Activated naive CD8-positive, alpha-beta T cell treated with anti-CD3 and anti-CD28 coated beads, Interleukin-2, amount 10 ng/mL, durations not matched to agents 7 days and 5 days (primary cell): ENCODE data around the gene DGKQ. TPM values are rescaled to one million over a fixed set of nuclear protein-coding genes. Genes with fewer than 3 reads are reported as not detected.
A peak's percentile ranks its signal among the peaks of the same experiment; 100 is the strongest.

Experiments used
- ATAC-seq: fragments of 150-1000 bp; cut with Tn5 transposase; one replicate; pipeline ENCODE4 v1.10.0; 2021; ENCODE audit warnings: low read depth, moderate library complexity
- POLR2A ChIA-PET: fragments of 350-600 bp; sonication (Branson Sonifier 250); formaldehyde crosslinking; loops from one replicate; lab custom pipeline; 2021; ENCODE audit warnings: antibody characterized with exemption; lab: Charles Lee
- DNase-seq: peaks from one replicate; pipeline ENCODE4 v3.0.0; 2021
- H3K27ac Mint-ChIP-seq: one replicate; pipeline ENCODE4 v1.8.0; 2022; ENCODE audit warnings: mild to moderate bottlenecking, mixed read lengths
- H3K27me3 Mint-ChIP-seq: one replicate; pipeline ENCODE4 v1.8.0; 2022; ENCODE audit warnings: mild to moderate bottlenecking, moderate library complexity, mixed read lengths
- H3K36me3 Mint-ChIP-seq: one replicate; pipeline ENCODE4 v1.8.0; 2021; ENCODE audit warnings: mild to moderate bottlenecking, mixed read lengths
- H3K4me1 Mint-ChIP-seq: one replicate; pipeline ENCODE4 v1.8.0; 2021; ENCODE audit warnings: mixed read lengths
- H3K4me3 Mint-ChIP-seq: one replicate; pipeline ENCODE4 v1.8.0; 2022; ENCODE audit warnings: mild to moderate bottlenecking, moderate library complexity, mixed read lengths
- H3K9me3 Mint-ChIP-seq: one replicate; pipeline ENCODE4 v1.8.0; 2021; ENCODE audit warnings: mixed read lengths
- total RNA-seq, 2 experiments: library from RNA; stranded (reverse); gene quantifications; one replicate each; pipeline ENCODE4 v1.2.3, GENCODE V29; 2021

Gene DGKQ
- total RNA-seq, 2 experiments from 2014 or later: 31.3 to 32.4 TPM

DNA sequence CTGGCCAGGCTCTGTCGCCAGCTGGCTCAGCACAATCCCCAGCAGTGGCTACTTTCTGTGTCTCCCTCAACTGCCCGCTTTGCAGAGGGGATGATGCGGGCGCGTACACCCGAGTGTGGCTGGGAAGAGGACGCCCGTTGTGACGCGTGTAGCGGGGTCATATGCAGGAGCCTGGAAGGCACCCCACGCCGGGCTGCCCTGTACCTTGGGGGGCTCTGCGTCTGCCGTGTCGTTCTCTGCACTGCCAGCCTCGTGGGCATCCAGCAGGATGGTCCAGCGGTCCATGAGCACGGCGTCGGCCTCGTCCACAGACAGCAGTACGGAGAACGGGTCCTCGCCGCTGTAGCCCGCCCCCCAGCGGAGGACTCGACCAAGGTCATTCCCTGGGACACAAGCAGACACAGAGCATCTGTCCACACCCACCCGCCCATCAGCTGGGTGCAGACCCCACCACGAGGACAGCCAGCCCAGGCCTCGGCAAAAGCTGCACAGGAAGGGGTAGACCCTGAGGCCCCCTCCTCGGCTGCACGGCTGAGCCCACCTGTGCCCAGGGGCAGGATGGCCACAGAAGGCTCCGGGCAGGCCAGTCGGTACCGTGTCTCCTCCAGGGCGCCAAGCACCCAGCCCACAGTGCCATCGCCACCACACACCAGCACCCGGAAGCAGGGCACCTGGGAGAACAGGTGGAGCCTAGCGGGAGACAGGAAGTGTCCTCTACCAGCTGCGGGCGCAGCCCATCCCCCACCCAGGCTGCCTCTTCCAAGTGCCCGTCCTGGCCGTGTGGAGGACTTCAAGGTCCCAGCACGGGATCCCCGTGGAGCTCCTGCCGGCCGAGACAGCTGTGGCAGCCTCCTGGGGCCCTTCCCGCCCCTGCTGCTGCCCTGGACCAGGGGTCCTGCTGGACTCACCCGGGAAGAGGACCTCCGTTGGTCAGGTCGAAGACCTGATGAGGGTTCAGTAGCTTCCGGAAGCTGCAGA lies 10.8 kb downstream of the DGKQ start:
- ATAC-seq (no peak), DNase-seq (no peak)
- Mint-ChIP-seq H3K36me3 (peaks cover 1% of the 10 kb centered on the region), H3K27me3 (no peaks in the 10 kb centered on the region), H3K4me1 (no peaks in the 10 kb centered on the region), H3K27ac (no peak overlapping the region), H3K4me3 (no peak overlapping the region), H3K9me3 (no peaks in the 10 kb centered on the region)
- POLR2A ChIA-PET: interaction anchor here (0.6 kb wide), 1 partner anchor 9 kb away, joined by 3 read pairs; no protein-coding TSS in a partner anchor

- ATAC-seq (no peak), DNase-seq (no peak)
- peaks cover 1% of the 10 kb centered on the region for H3K36me3 Mint-ChIP-seq
- no peaks in the 10 kb centered on the region for H3K27me3 Mint-ChIP-seq
- no peak overlapping the region for H3K27ac Mint-ChIP-seq
- no peak overlapping the region for H3K4me3 Mint-ChIP-seq
- POLR2A ChIA-PET: no interaction called here
- H3K4me1 Mint-ChIP-seq: no peaks in the 10 kb centered on the region
- no peaks in the 10 kb centered on the region for H3K9me3 Mint-ChIP-seq
Measured at GRCh38 chr4:961351-962230, 11.8 kb downstream of the DGKQ start.

- Mint-ChIP-seq H3K36me3 (no peaks in the 10 kb centered on the region), H3K27ac (no peak overlapping the region), H3K4me3 (no peak overlapping the region), H3K4me1 (no peaks in the 10 kb centered on the region), H3K27me3 (no peaks in the 10 kb centered on the region), H3K9me3 (no peaks in the 10 kb centered on the region)
- no peak for DNase-seq
- POLR2A ChIA-PET: no interaction called here
- no peak for ATAC-seq
Measured at GRCh38 chr4:960636-961350, 12.6 kb downstream of the DGKQ start.

DNA sequence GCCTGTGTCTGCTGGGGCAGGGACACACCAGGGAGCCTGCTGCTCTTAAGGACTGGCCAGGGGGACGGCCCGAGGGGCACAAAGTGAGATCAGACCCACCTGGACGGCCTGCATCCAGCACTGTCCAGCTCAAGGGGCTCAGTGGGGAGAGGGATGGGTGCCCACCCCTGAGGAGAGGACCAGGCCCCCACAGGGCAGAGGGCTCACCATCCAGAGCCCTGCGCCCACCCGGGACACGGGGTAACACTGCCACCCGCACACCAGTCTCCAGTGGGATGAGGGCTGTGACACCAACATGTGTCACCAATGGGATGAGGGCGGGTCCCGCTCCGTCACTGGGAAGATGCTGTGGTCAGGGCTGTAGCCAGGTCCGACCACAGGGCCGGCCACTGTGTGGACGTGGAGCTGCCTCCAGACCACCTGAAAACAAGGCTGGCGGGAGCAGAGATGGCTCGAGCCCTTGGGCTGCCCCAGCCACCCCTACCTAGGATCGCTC lies 13.2 kb downstream of the DGKQ start:
- no peaks in the 10 kb centered on the region for H3K9me3 Mint-ChIP-seq
- ATAC-seq: no peak
- H3K27ac Mint-ChIP-seq: no peak overlapping the region
- no peaks in the 10 kb centered on the region for H3K36me3 Mint-ChIP-seq
- no peak overlapping the region for H3K4me3 Mint-ChIP-seq
- H3K4me1 Mint-ChIP-seq: no peaks in the 10 kb centered on the region
- POLR2A ChIA-PET: no interaction called here
- no peak for DNase-seq
- no peaks in the 10 kb centered on the region for H3K27me3 Mint-ChIP-seq

DNA sequence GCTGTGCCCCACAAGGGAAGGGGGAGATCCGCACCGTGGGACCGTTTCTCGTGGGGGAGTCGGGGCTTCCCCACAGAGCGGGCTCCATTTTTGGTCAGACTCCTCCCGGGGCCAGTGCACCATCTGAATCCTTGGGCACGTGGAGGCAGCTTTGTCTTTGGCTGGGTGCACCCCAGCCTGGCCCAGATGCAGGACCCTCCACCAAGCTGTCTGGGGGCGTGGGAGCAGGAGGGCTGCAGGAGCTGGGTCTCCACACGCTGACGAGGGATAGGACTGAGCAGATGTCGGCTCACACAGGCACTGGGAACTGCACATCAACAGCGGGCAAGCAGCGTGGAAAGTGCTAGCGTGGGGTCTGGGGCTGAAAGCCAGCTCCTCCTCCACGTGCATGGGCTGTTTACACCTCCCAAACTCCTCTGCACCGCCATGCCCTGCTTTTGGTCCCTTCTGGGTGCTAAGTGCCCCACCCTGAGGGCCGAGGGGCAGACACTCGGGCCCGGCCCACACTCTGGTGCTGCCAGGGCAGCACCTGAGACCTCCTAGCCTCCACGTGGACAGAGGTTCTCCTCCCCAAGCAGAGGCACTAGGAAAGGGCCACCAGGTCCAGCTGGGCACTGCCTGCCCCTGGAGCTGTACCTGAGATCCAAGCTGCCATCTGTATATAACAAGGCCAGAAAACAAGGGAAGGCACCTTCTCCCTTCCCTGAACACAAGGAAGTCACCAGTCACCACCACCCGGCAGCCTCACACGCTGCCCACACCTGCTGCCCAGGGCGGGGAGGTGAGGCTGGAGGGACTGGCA lies 13.8 kb downstream of the DGKQ start:
- ATAC-seq (no peak), DNase-seq (no peak)
- H3K36me3 Mint-ChIP-seq: peaks cover 2% of the 10 kb centered on the region
- no peaks in the 10 kb centered on the region for H3K9me3 Mint-ChIP-seq
- no peaks in the 10 kb centered on the region for H3K27me3 Mint-ChIP-seq
- H3K27ac Mint-ChIP-seq: no peak overlapping the region
- H3K4me3 Mint-ChIP-seq: no peak overlapping the region
- H3K4me1 Mint-ChIP-seq: no peaks in the 10 kb centered on the region
- POLR2A ChIA-PET: no interaction called here

GRCh38 chr4:958696-959337 lies 14.6 kb downstream of the DGKQ start:
- ATAC-seq (no peak), DNase-seq (no peak)
- Mint-ChIP-seq H3K27ac (no peak overlapping the region), H3K27me3 (no peaks in the 10 kb centered on the region), H3K36me3 (peaks cover 3% of the 10 kb centered on the region), H3K9me3 (no peaks in the 10 kb centered on the region), H3K4me3 (no peak overlapping the region), H3K4me1 (no peaks in the 10 kb centered on the region)
- POLR2A ChIA-PET: no interaction called here

- no peaks in the 10 kb centered on the region for H3K4me1 Mint-ChIP-seq
- POLR2A ChIA-PET: no interaction called here
- H3K27ac Mint-ChIP-seq: no peak overlapping the region
- DNase-seq: no peak
- H3K36me3 Mint-ChIP-seq: peaks cover 3% of the 10 kb centered on the region
- no peaks in the 10 kb centered on the region for H3K27me3 Mint-ChIP-seq
- ATAC-seq: no peak
- H3K9me3 Mint-ChIP-seq: no peaks in the 10 kb centered on the region
- no peak overlapping the region for H3K4me3 Mint-ChIP-seq
Measured at GRCh38 chr4:958314-958665, 15.1 kb downstream of the DGKQ start.

DNA sequence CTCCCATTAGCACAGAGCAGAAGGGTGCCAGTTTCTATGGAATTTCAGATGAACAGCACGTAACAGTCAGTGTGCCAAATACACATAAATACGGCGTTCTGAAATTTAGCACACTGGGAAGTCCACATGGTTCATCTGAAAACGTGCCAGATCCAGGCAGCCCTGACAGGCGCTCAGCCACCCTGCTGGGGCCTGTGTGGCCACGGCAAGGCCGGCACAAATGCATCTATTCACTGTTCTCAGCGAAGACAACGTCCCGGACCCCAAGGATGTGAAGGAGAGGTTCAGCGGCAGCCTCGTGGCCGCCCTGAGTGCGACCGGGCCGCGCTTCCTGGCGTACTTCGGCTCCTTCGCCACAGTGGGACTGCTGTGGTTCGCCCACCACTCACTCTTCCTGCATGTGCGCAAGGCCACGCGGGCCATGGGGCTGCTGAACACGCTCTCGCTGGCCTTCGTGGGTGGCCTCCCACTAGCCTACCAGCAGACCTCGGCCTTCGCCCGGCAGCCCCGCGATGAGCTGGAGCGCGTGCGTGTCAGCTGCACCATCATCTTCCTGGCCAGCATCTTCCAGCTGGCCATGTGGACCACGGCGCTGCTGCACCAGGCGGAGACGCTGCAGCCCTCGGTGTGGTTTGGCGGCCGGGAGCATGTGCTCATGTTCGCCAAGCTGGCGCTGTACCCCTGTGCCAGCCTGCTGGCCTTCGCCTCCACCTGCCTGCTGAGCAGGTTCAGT lies 15.6 kb downstream of the DGKQ start:
- ATAC-seq: no peak
- no peaks in the 10 kb centered on the region for H3K4me1 Mint-ChIP-seq
- no peaks in the 10 kb centered on the region for H3K27me3 Mint-ChIP-seq
- no peak overlapping the region for H3K27ac Mint-ChIP-seq
- no peak for DNase-seq
- POLR2A ChIA-PET: no interaction called here
- H3K4me3 Mint-ChIP-seq: no peak overlapping the region
- peaks cover 3% of the 10 kb centered on the region for H3K36me3 Mint-ChIP-seq
- no peaks in the 10 kb centered on the region for H3K9me3 Mint-ChIP-seq

- Mint-ChIP-seq H3K27ac (no peak overlapping the region), H3K27me3 (no peaks in the 10 kb centered on the region), H3K9me3 (no peaks in the 10 kb centered on the region), H3K36me3 (peaks cover 3% of the 10 kb centered on the region), H3K4me1 (no peaks in the 10 kb centered on the region), H3K4me3 (no peak overlapping the region)
- ATAC-seq (no peak), DNase-seq (no peak)
- POLR2A ChIA-PET: no interaction called here
Measured at GRCh38 chr4:957231-957580, 16.2 kb downstream of the DGKQ start.

- no peaks in the 10 kb centered on the region for H3K27me3 Mint-ChIP-seq
- peak overlapping the region; percentile 42 for H3K27ac Mint-ChIP-seq
- no peaks in the 10 kb centered on the region for H3K9me3 Mint-ChIP-seq
- POLR2A ChIA-PET: no interaction called here
- H3K4me3 Mint-ChIP-seq: no peak overlapping the region
- no peaks in the 10 kb centered on the region for H3K4me1 Mint-ChIP-seq
- H3K36me3 Mint-ChIP-seq: peaks cover 3% of the 10 kb centered on the region
- no peak for DNase-seq
- no peak for ATAC-seq
Measured at GRCh38 chr4:956531-957230, 16.7 kb downstream of the DGKQ start.

DNA sequence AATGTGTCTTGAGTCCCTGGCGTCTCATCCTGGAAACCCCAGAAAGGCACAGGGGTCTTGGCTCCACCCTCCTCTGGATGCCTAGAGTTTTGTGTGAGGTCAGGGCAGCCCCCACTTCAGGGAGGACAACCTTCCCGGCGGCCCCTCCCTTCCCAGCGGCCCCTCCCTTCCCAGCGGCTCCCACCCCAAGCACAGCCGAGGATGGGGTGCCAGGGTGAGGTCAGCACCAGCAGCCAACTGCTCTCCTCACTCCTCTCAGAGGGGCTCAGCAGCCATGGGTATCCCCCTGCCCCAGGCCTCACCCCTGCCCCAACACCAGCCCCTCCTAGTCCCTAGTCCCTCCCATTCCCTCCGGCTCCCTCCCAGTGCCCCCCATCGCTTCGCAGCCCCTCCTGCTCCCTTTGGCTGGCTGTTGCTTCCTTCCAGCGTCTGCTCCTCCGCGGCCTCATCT lies 17.4 kb downstream of the DGKQ start:
- H3K4me3 Mint-ChIP-seq: no peak overlapping the region
- POLR2A ChIA-PET: no interaction called here
- DNase-seq (no peak), ATAC-seq (no peak)
- H3K36me3 Mint-ChIP-seq: peaks cover 3% of the 10 kb centered on the region
- no peaks in the 10 kb centered on the region for H3K4me1 Mint-ChIP-seq
- H3K27me3 Mint-ChIP-seq: no peaks in the 10 kb centered on the region
- no peaks in the 10 kb centered on the region for H3K9me3 Mint-ChIP-seq
- H3K27ac Mint-ChIP-seq: no peak overlapping the region
